Loucy (cell line): ENCODE data around the gene RASSF7.

ENCODE experiments used
- EZH2phosphoT487 ChIP-seq: fragments of 200-600 bp; IDR thresholded peaks from 2 replicates; pipeline ENCODE4 v1.6.1; 2018; ENCODE audit warnings: antibody characterized with exemption, mild to moderate bottlenecking, moderate library complexity, borderline replicate concordance
- TF ChIP-seq, protein P1 (sequence below): fragments of 200-600 bp; sonication (generic); conservative IDR thresholded peaks from 2 replicates; pipeline ENCODE4 v1.5.1; 2014; ENCODE audit warnings: mild to moderate bottlenecking, antibody characterized with exemption, low read length

DNA sequence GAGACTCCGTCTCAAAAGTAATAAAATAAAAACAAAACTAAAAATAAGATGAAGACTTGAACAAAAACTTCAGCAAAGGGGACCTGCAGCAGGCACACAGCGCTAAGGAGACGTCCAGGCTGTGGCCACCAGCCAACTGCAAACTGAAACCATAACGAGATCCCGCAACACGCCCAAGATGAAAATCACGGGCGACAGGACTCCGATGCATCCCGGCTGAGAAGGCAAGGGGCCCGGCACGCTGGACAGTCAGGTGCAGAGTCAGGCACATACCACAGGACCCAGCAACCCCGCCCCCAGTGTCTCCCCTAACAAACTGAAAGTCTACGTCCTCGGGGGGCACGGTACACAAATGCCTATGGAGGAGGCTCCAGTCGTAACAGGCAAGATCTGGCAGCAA lies 34.6 kb upstream of the RASSF7 start:
- TF ChIP-seq, protein P1, sequence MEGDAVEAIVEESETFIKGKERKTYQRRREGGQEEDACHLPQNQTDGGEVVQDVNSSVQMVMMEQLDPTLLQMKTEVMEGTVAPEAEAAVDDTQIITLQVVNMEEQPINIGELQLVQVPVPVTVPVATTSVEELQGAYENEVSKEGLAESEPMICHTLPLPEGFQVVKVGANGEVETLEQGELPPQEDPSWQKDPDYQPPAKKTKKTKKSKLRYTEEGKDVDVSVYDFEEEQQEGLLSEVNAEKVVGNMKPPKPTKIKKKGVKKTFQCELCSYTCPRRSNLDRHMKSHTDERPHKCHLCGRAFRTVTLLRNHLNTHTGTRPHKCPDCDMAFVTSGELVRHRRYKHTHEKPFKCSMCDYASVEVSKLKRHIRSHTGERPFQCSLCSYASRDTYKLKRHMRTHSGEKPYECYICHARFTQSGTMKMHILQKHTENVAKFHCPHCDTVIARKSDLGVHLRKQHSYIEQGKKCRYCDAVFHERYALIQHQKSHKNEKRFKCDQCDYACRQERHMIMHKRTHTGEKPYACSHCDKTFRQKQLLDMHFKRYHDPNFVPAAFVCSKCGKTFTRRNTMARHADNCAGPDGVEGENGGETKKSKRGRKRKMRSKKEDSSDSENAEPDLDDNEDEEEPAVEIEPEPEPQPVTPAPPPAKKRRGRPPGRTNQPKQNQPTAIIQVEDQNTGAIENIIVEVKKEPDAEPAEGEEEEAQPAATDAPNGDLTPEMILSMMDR, result no peak
- no peak for TF ChIP-seq EZH2phosphoT487
